Stimulated activated CD8-positive, alpha-beta memory T cell treated with anti-CD3 and anti-CD28 coated beads, Interleukin-2, amount 100 ng/mL, for 1 hour (primary cell): Measurements from ENCODE around the gene CCR9.

Source experiments
- DNase-seq, 2 donors: peaks; one replicate each; pipeline ENCODE4 v3.0.0-alpha.2; 2020; ENCODE audit warnings: low read depth in 2 of 2

CCR9 gene

DNA sequence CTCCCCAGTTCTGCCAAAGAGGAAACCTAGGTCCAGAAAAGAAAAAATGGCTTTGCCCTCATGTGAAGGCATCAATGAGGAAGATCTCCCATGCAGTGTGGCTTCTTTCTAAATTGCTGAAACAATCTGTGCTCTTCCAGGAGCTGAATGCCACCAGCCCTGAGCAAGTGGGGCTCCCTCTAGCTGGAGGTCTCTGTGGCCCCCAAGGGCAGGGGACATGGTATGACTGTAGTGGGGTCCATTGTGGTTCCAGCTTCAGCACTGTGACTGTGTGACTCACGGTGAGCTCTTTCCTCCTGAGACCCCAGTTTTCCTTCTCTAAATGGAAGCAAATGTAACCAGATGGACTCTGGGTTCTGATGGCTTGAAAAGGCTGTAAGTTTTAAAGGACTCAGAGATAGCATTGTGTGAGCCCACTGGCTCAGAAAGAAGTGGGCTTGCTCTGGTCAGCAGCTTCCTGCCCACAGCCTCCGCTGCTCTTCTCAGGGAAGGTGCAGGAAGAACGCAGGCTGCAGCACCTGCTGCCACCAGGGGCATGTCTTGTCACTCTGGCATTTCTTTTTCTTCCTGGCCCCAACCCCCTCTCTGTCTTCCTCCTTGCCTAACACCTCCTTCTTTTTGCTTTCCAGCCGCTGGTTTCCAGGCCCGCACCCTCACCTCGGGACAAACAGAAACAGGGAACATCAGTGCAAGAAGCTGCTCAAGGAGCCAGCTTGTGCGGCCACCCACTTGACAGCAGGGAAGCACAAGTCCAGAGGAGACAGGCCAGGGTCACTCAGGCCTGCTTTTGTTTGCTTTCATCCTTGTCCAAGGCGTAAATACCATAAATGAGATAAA lies 51.1 kb downstream of the CCR9 start:
- DNase-seq = no peak

DNA sequence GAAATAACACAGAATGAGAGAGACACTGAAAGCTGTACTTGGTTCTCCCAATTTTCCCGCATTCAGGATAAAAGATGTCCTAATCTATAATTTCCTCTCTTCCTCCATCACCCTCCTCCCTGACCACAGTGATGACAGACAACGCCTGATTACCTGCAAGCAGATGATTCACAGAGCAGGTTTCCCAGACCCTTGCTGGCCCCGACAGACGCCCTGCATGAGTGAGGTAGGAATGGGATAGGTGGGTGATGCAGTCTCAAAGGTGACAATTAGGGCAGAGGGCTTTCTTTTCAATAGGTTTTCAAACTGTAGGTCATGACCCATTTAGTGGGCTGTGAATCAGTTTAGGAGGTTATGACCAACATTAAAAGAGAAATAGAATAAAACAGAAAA lies 51.7 kb downstream of the CCR9 start:
- DNase-seq = no peak

DNA sequence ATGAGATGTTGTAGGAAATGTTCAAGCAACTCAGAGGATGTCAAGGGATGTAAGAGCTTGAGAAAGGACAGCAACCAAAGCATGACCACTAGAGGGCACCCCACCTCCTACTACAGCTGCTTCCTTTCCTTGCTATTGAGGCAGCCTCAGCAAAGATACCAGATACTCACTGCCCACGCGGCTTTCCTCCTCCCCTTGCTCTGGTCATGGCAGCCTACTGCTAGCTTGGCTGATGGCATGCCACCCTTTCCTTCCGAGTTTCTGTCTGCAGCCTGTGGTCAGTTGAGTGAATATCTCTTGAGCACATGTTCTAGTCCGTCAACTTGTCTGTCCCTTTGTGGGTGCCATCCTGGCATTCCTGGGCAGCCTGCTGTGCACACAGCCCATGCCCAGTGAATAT lies 52.5 kb downstream of the CCR9 start:
- peak; percentile 75 to 76 for DNase-seq

DNA sequence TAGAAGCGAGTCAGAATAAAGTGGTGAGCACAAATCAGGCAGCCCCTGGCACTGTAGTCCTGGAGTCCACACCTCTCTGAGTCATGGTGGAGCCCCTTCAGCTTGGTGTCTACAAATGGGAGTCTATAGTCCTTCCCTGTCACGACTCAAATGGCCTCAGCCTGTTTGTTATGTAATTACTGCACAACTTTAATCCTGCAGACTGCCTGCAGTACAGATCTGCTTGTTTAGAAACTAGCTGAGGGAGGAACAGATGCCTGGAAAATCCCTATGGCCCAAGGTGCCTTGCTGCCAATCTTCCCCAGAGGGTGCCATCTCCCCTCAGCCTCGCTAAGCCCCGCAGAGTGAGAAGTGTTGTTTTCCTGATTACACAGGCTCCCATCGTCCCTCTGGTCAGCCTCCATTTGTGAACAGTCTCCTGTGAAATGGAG lies 53.0 kb downstream of the CCR9 start:
- DNase-seq = no peak

DNA sequence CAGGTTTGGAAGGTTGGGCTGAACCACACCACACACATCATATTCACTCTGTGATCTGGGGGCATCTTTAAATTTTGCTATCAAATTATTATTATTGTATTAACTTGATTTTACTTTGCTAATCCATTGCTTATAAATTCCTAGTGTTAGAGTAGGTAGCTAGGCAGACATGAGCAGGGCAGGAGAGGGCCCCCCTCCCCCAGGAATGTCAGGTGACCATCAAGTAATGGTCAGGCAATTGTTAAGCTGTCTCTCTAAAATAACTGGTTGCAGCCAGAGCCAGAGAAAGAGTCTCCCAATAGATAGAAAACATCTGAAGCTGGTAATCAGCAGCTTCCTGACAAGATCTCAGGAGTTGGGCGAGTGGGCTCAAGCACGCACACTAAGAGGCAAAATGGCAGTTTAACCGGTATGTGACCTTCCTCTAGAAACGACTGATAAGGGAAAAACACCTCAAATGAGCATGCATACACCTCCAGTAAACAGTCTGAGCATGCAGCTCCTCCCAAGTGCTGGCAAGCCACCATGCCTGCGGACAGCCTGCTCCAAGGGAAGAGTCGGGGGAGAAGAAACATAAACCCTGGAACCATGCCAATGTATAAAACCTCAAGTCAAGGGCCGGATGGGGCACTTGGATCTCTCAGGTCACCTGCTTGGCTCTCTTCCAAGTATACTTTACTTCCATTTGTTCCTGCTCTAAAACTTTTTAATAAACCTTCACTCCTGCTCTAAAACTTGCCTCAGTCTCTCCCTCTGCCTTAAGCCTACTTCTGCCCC lies 53.8 kb downstream of the CCR9 start:
- no peak for DNase-seq

DNA sequence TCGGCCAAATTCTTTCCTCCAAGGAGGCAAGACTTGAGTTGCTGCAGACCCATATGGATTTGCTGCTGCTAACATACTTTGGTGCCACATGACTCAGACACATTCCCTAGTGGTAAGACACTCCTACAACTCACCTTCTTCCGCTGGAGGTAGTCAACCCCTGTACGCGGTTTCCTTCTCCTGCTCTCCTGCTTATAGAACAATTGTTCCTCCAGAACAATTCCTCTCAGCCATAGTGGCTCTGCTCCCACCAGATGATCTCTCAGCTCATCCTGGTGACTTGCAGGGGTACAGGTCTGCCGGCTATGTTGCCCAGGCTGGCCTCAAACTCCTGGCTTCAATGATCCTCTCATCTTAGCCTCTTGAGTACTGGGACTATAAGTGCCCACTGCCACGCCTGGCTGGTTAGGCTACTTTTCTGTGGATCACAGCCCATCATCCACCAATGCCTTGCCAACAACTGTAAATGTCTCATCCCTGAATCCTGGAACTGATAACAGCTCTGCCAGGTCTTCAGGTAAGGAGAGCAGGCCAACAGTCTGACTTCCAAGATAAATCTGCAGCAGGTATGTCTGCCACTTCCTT lies 54.5 kb downstream of the CCR9 start:
- no peak for DNase-seq

DNA sequence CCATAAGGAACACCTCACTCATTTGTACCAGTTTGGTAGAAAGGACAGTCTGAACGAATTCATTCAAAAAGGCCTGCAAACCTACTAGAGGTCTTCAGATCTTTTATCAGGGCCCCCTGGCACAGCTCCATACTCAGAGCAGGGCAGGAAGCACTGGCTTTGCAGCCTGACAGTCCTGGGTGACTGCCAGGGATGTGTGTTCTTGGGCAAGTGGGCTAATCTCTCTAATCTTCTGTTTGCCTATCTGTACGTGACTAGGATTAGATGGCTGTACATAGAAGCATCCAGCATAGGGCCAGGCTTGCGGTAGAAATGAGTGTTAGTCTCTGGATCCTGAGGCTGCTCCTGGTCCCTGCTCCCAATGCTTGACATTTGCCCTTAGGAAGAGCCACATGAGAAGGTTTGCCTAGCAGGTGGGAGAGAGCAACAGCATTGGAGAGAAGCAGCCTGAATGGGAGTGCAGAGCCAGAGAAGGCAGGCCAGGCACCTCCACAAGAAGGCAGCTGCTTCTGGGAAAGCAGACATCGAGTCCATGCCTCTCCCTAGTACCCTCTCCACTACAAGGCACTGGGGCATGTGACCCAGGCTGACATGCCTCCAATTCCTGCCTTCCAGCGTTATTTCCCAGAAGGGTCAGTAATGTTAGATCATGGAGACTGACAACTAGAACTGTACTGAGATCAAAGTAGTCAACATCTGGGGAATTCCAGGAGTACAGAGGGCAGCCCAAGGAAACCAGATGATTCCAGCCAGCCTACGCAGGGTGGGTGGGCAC lies 55.9 kb downstream of the CCR9 start:
- DNase-seq = no peak

DNA sequence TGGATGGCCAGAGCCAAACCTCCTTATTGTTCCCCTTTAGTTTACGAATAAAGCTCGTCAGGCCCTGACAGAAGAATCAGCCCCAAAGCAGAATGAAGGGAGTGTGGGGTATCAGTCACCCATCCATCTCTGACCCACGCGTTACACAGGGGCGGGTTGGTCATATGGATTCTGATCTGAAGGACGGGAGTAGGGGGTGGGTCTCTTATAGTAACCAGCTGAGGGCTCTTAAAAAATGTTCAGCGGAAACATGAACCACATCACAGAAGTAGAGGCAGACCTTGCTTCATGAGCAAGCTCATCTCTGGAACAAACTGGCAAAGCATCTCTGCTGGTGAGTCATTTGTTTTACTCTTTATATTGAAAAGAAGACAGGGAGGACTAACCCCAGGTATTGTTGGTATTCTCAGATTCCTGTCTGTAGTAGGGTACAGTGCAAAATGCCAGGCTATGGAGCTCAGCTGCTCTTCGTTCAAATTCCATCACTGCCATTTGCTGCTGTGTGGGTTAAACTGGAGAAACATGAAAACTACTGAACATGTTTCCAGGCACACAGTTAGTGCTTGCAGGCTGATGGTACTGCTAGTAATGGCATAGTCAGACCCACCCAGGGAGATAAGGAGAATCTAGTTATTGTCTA lies 57.0 kb downstream of the CCR9 start, which contains the start of gene CXCR6:
Gene CXCR6 (plus strand): TSS at position 258 of the 640 bp plus-strand sequence. CDS start 3,018 bp downstream, outside the sequence.
- peak in 1 of 2 donors; percentile 18 for DNase-seq

DNA sequence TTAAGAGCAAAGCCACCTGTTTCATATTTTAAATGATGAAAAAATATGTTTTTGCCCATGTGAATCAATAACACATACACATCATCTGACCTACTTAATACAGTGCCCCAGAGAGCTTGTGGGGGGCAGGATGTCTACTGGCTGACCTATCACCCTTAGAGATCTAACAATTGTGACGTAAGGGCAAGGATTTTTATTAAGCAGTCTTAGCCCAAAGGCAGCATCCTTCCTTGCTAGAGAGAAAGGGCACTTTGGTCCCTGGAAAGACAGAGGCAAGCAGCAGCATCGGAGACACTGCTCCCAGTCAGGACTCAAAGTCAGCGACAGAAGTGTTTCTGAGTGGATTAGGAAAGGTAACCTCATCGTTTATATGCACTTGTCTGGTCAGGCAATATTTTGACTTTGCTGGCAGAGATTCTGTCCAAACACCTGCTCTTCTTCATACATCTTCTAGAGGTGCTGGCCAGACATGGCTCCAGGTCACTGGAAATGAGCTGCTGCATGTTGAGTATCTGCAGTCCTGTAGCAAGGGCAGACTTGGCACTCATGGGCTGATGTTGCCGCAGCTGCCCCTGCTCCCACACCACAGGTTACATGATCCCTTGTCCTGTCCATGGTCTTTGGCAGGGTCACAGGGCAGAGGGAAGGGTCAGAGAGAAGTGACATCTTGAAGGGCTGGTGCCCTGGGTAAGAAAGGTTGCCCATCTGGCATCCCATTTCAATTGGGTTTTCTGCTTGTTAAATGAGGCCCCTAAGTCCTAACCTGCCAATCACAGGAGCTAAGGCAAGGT lies 58.7 kb downstream of the CCR9 start:
- no peak for DNase-seq

DNA sequence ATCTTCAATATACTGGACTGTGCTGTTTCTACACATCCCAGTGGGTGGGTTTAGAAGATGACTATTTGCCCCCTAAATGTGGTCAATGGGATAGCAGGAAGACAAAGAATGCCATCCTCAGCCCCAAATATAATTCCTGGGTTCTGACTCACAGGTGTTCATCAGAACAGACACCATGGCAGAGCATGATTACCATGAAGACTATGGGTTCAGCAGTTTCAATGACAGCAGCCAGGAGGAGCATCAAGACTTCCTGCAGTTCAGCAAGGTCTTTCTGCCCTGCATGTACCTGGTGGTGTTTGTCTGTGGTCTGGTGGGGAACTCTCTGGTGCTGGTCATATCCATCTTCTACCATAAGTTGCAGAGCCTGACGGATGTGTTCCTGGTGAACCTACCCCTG lies 60.0 kb downstream of the CCR9 start:
- no peak for DNase-seq

DNA sequence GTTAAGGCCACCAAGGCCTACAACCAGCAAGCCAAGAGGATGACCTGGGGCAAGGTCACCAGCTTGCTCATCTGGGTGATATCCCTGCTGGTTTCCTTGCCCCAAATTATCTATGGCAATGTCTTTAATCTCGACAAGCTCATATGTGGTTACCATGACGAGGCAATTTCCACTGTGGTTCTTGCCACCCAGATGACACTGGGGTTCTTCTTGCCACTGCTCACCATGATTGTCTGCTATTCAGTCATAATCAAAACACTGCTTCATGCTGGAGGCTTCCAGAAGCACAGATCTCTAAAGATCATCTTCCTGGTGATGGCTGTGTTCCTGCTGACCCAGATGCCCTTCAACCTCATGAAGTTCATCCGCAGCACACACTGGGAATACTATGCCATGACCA lies 60.5 kb downstream of the CCR9 start:
- DNase-seq = no peak

DNA sequence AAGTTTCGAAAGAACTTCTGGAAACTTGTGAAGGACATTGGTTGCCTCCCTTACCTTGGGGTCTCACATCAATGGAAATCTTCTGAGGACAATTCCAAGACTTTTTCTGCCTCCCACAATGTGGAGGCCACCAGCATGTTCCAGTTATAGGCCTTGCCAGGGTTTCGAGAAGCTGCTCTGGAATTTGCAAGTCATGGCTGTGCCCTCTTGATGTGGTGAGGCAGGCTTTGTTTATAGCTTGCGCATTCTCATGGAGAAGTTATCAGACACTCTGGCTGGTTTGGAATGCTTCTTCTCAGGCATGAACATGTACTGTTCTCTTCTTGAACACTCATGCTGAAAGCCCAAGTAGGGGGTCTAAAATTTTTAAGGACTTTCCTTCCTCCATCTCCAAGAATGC lies 61.0 kb downstream of the CCR9 start:
- DNase-seq = no peak

DNA sequence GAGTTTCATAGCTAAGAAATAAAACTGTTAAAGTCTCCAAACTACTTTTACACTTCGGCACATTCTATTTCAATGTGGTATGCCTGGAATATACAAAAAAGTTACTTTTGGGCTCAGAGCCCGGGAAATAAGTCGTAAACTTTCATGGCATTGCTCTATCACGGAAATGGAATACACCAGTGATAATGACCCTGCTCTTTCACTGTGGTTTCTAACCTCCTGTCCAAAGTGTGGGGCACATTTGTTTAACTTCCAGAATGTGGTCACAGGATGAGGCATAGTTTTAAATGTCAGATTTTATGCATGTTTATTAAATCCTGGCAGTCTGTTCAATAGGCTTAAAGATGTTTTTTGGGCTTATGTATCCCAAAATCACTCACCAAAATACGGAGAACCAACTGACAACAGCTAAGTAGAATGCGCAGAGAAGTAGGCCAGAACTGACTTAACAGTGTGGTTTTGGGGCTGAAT lies 62.0 kb downstream of the CCR9 start:
- no peak for DNase-seq

DNA sequence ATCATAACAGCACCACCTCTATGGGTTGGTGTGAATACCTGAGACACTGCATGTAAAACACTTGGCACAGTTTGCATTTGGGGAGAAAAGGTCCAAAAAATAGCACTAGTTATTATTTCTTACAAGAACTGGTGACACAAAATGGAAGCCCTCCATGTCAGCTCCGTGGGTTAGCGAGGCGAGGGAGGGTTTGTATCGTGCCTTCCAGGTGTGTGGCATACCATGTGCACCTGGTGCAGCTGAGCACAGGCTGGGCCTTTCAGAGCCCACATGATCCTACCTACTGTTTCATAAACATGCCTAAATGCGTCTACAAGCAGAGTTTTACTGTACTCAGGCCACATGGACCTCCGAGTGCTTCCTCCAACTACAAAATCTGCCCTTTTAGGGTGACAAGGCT lies 62.5 kb downstream of the CCR9 start:
- DNase-seq = no peak

DNA sequence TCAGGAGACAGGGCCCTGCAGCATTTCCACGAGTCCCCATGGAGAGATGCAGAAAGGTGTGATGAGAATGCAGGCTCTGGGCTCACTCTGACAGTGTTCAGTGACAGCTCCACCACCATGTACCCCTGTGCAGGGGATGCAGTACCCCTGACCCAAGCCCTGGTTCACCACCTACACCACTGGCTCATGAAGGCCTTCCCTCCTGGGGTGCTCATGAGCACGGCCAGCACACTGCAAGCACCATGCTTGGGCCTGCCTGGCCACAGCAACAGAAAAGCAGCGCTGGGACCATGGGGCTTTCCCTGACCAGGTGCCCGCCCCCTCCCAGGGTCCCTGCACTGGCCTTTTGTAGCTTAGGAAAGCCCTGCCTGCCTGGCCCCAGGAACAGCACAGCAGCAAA lies 63.1 kb downstream of the CCR9 start:
- DNase-seq = no peak

DNA sequence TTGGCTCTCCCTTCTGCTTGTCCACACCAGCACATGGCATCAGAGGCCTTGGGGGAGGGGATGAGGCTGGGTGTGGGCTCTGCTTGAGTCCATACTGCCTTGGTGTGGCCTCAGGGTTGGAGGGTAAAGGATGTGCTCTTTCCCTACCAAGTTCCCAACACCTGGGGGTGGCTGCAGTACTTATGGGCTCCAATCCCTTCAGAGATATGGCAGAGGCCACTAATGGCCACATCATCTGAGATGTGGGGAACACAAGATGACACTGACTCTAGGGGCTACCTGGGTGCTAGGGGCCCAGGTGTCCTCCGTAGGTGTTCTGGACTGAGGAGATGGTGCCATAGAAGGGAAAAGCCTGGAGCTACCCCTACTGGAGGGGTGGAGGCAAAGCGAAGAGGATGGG lies 63.8 kb downstream of the CCR9 start:
- no peak for DNase-seq

DNA sequence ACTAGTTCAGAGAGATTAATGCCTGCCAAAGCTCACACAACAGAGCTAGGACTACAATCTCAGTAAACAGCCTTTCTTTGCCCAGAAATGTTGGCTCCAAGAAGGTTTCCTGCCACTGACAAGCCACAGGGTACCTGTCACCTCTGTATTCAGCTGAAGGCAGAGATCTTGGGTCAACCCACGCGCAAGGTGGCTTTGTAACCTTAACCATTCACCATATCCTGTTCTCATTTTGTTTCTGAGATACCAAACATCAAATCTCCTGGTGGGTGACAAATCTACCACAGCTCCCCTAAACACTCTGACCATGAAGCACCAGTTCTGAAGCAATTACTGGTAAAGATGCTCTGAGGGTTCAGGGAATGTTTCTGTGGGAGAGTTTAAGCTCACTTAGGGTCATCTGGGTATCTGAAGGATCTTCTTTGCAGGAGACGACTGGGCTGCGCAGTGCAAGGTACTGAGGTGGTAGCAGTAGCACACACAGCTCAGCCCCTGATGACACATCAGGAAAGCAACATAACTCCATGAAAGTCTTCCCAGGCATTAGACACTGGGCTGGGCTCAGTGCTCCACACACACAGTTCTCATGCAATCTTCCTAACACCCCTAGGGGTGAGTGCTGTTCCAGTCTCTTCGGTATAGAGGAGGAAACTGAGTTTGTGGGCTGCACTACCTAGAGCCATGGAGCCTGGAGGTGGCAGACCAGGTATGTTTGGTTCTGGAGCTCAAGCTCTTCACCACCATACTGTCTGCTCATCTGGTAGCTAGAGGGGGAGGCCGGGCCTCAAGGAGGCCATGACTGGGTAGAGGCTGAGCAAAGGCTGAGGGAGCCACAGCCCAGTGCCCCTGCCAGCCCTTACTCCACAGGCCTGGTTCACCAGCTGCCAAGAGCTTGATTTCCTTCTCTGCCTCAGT lies 64.6 kb downstream of the CCR9 start:
- peak; percentile 14 to 29 for DNase-seq

DNA sequence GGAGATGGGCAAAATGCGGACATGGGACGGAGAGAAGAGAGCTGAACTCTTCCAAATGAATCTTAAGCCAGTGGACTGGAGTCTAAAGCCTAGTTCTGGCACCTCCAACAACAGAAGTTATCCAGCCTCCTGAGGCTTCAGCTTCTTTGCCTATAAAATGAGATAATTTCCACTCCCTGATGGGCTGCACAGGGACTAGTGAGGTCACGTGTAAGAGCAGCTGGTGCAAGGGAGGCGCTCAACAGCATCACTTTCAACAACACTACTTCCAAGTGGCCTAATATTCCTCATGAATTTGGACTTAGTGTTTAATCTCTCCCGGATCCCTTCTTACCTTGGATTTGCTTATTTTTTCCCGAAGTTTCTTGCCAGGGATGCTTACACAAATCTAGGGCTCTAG lies 65.6 kb downstream of the CCR9 start:
- no peak for DNase-seq

DNA sequence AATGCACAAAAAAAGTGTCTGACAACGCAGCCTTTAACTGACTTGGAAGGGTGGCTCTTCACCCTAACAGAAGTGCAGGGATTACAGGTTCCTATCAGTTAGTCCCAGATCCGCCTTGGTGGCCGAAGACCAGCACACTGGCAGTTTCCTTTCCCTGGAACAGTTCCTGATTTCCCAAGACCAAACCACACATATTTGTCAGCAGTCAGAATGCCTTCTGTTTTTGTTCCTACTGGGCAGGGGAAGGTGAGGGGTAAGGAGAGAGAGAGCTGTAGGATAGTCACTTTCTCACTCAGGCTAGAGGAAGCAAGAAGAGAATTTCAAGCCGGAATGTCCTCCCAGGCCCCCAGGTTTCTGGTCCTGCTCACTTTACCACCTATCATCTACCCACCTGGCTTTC lies 66.1 kb downstream of the CCR9 start:
- no peak for DNase-seq
